Astrocyte of the hippocampus (primary cell): ENCODE results near the gene TGFBR3L.
A peak's percentile ranks its signal among the peaks of the same experiment; 100 is the strongest.
"Not testable (repeated sequence)": the region's sequence is repeated elsewhere in the genome, so short reads cannot be mapped to it uniquely, and the experiment has no call there.

ENCODE experiments used
- DNase-seq: peaks from one replicate; pipeline ENCODE4 v3.0.0; 2011; ENCODE audit warnings: low read depth, low spot score

TGFBR3L gene

DNA sequence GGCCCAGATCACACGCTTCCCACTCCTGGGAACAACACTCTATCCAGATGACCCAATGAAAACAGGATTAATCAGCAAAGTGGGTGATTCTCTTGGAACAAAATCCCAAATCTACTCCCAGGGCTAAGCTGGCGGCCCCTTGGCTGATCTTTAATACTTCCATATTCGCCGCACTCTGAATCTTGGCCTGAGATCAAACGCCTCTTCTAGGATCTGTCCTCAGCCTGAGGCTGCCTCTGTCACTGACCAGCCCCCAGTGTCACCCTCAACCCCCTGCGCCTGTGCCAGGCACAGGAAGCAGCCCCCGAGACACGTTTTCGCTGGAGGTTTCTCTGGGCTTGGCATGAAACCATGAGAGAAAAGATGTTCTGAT is 13.7 kb downstream of the TGFBR3L start:
- DNase-seq = no peak

- peak; percentile 90 for DNase-seq
Measured at GRCh38 chr19:7928741-7929701, 14.4 kb downstream of the TGFBR3L start.

GRCh38 chr19:7930030-7930429 is 15.4 kb downstream of the TGFBR3L start:
- DNase-seq = not testable (repeated sequence)

- DNase-seq = no peak
Measured at GRCh38 chr19:7930765-7931164, 16.1 kb downstream of the TGFBR3L start.

GRCh38 chr19:7931221-7932061 is 16.8 kb downstream of the TGFBR3L start:
- no peak for DNase-seq

GRCh38 chr19:7932276-7932929 is 17.8 kb downstream of the TGFBR3L start:
- no peak for DNase-seq

DNA sequence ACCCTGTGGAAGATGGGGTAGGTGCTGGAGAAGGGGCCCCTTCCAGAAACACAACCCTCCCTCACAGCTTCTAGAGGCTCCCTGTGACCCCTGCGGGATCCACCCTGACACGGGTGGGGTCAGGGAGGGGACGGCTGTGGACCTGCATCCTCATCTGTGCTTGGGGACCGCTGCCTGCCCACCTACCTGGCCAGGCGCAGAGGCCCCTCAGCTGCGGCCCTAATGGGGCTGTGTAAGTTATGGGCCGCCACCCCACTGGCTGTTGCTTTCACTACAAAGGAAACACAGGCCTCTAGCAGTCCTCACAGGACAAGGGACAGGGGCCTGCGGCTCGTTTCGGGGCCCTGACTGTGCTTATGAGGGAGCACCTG is 18.3 kb downstream of the TGFBR3L start:
- no peak for DNase-seq

DNA sequence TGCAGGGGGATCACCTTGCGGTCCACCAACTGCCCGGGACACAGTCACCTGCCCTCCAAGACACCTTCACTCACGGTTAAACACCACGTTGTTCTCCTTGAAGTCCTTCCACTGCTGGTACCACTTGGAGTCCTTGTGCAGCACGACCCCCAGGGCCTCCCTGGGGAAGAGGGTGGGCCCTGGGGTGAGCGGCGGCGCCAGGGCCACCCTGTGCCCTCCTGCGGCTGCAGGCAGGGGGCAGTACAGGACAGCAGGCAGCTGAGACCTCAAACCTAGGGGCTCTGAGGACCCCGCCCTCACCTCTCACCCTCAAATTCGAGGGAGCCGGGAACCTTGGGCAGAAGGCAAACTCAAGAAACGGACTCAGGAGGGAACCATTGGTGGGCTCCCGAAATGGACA is 18.8 kb downstream of the TGFBR3L start:
- no peak for DNase-seq

DNA sequence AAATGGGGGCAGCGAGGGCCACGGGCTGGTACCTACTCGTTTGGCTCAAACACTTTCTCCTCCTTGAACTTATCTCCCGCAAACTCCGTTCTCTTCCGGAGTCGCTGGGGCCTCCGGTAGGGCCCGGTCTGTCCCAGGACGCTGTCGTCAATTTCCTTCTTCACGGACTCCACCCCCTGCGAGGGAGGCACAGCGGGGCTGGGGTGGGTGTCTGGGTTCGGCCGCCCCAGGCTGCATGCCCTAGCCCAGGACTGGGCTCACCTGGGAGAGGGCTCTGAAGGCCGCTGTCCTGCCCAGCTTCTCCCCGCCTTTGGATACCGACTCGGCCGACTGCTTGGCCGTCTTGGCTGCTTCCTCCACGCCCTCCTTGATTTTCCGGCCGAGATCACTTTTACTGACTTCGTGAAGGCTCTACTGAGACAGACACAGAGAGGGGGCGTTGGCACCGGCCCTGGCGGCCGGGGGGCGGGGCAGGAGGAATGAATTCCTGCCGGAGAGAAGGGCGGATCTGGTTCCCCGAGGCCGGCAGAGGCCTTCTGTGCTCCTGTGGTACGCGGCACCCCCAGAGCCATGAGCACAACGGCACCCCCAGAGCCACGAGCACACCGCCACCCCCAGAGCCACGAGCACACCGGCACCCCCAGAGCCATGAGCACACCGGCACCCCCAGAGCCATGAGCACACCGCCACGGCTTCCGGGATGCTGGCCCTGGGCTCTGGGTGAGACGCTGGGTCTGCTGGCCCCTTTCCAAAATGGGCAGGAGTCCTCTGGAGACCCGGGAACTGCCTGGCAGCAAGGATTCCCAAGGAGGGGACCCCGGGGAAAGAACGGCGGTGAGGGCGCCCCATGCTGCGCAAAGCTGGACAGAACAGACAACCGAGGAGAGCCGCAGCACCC is 19.4 kb downstream of the TGFBR3L start:
- DNase-seq = no peak

DNA sequence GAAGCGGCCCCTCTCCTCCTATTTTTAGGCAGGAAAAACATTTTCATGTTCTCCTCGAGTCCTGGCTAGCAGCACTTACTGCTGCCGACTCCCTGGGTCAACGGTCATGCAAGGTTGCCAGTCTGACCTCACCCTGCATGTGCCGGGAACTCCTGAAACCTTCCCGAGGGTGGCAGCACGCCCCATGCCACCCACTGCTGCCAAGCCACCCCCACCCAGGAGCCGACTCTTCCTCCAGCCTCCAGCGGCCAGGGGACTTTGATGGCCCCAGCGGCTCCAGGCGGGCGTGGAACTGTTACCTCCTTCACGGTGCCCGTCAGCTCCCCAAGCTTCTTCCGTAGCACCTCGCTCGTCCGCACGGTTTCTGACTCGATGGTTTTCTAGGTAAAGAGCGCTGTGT is 20.1 kb downstream of the TGFBR3L start:
- DNase-seq = no peak

DNA sequence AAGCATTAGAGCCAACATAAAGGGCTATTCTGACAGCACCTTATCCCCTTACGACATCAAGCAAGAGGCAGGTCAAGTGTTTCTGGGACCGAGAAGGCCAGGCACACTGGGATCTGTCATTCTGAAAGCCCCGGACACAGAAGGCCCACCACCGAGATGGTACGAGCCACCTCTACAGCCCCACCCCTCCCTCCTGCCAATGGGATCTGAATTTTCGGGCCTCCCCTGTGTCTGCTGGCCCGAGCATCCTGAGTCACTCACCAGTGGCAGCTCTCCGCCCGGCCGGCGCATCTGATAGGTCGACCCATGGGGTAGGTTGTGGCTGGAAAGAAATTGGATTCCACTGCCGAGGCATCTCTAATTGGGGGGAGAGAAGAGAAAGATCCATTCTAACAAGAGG is 26.2 kb downstream of the TGFBR3L start:
- DNase-seq = no peak

DNA sequence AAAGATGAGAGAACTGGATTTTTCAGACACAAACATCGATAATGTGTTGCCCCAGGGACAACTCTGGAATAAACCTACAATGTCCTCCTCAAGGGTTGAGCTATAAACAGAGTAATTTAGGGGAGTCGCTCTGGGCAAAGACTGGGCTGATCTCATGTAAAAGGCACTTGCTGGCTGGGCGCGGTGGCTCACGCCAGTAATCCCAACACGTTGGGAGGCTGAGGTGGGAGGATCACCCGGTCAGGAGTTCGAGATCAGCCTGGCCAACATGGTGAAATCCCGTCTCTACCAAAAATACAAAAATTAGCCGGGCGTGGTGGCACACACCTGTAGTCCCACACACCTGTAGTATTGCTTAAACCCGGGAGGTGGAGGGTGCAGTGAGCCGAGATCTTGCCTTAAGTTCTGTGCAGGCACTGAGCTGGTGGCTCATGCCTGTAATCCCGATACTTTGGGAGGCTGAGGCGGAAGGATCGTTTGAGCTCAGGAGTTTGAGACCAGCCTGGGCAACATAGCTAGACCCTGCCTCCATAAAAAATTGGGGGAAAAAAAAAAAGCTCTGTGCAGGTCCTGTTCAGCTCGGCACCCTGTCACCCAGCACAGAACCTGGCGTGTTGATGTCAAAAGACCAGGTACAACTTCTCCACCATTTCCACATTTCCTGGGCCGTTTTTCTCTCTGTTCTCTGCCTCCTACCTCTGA is 27.4 kb downstream of the TGFBR3L start:
- DNase-seq = no peak

- no peak for DNase-seq
Measured at GRCh38 chr19:7942981-7943443, 28.4 kb downstream of the TGFBR3L start.

- DNase-seq = peak; percentile 100
Measured at GRCh38 chr19:7943444-7944176, 29.0 kb downstream of the TGFBR3L start, which contains the start of gene TIMM44. TSS of gene TIMM44 (minus strand) at chr19:7943666. CDS start at chr19:7943651, 15 bp downstream.

- DNase-seq = peak; percentile 93
Measured at GRCh38 chr19:7944177-7944761, 29.6 kb downstream of the TGFBR3L start.

DNA sequence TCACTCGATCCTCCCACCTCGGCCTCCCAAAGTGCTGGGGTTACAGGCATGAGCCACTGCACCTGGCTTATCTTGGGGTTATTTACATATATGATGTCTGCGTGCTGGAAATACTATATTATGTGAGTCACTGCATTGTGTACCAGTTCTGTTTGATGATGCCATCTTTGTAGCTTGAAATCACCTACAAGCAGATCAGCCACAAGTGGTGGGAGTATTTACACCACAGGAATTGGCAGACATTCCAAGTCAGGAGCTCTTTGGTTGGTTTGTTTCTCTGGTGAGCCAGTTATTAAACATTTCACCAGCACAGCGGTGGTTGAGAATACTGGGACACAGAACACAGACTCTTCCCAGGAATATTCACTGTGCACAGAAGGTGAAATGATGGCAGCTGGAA is 33.3 kb downstream of the TGFBR3L start:
- peak; percentile 22 for DNase-seq

DNA sequence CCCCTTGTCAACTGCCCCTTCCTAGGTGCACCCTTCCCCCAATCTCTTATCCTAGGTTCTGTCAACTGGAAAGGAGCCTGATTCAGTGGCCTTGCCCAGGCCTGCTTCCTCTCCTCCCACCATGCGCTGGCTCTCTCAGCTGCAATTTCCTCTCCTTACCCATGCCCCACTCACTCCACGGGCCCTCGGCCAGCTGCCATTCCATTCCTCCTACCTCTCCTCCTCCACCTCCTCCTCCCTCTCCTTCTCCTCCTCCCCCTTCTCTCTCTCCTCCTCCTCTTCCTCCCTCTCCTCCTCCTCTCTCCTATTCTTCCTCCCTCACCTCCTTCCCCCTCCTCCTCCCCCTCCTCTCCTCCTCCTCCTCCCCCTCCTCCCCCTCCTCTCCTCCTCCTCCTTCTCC is 38.4 kb downstream of the TGFBR3L start:
- DNase-seq = no peak

- DNase-seq = no peak
Measured at GRCh38 chr19:7953576-7953975, 38.9 kb downstream of the TGFBR3L start.

DNA sequence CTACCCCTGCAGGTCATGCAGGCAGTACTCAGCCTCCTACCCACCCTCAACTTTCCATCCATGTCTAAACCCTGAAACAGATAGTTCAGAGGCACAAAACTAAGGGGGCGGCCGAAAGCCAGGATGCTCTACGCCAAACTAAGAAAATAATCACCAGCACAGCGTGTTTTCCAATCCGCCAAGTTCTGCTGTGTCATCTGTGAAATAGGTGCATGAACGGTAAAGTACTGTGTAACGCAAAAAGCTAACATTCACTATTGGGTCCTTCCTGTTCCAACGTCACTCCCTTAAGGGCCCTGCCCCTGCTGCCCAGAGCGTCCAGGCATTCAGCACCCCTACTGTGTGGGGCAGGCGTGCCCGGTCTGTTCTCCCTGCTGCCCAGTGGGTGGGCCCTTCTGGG is 41.1 kb downstream of the TGFBR3L start:
- no peak for DNase-seq
